Ovary (tissue), 9 donors: Measurements from ENCODE around the gene DDIT3. TPM values are rescaled to one million over a fixed set of nuclear protein-coding genes. Genes with fewer than 3 reads are reported as not detected.
"Not testable (repeated sequence)": the region's sequence is repeated elsewhere in the genome, so short reads cannot be mapped to it uniquely, and the experiment has no call there.

Source experiments
- DNase-seq, 5 donors: peaks; one replicate each; pipeline ENCODE4 v3.0.0-alpha.2; 2019 to 2020
- H3K27ac ChIP-seq, 2 donors: fragments of 200-600 bp; one replicate each; pipeline versions ENCODE4 v1.5.1 to v1.8.0; 2019 to 2022
- H3K27me3 ChIP-seq: fragments of 200-600 bp; one replicate; pipeline ENCODE4 v1.8.0; 2022
- H3K36me3 ChIP-seq: fragments of 200-600 bp; sonication (generic); one replicate; pipeline ENCODE4 v1.5.1; 2019
- H3K4me1 ChIP-seq: one replicate; pipeline ENCODE4 v1.8.1; 2013; ENCODE audit warnings: mild to moderate bottlenecking, moderate library complexity; ENCODE audit not compliant: insufficient read depth
- H3K4me3 ChIP-seq: fragments of 200-600 bp; sonication (generic); one replicate; pipeline ENCODE4 v1.5.1; 2017
- H3K9me3 ChIP-seq, 2 donors: fragments of 200-600 bp in 1 of 2; sonication (generic) in 1 of 2; one replicate each; pipeline versions ENCODE4 v1.5.1 to v1.8.1; 2013 to 2019; ENCODE audit warnings: mild to moderate bottlenecking in 1 of 2, moderate library complexity in 1 of 2
- CTCF ChIP-seq, 3 donors: fragments of 450-650 bp in 2 of 3; fragments of 200-600 bp in 1 of 3; IDR thresholded peaks; one replicate each; pipeline versions ENCODE4 v1.5.1 to v1.8.0; 2016 to 2022; ENCODE audit warnings: antibody characterized with exemption in 3 of 3, mild to moderate bottlenecking in 1 of 3
- EP300 ChIP-seq: sonication (generic); formaldehyde crosslinking; IDR thresholded peaks from one replicate; pipeline ENCODE4 v1.6.1; 2017; ENCODE audit warnings: antibody characterized with exemption
- POLR2A ChIP-seq: fragments of 450-650 bp; IDR thresholded peaks from one replicate; pipeline ENCODE4 v1.6.1; 2017; ENCODE audit warnings: antibody characterized with exemption, mild to moderate bottlenecking, moderate library complexity
- WGBS, 3 donors: extraction: QIAGEN DNeasy Blood & Tissue Kit in 1 of 3; methylation state at CpG; one replicate each; pipeline versions ENCODE4 v1.1.5 to v1.1.7; 2013 to 2017; 5-methylcytosine and 5-hydroxymethylcytosine counted together
- intact Hi-C, 4 donors: fragments of 100-400 bp; cut with DNase I; formaldehyde crosslinking; loops; one replicate each; pipeline versions ENCODE4 v1.11.0 to v1.15.1; 2022 to 2023
- polyA plus RNA-seq, 2 donors: library from polyadenylated mRNA; stranded (reverse); fragments of 200-250 nt in 1 of 2; fragments of 350-450 nt in 1 of 2; fragmentation: Illumina TruSeq in 1 of 2; extraction: RNeasy Lipid Tissue Mini Kit (QIAGEN cat#74804) in 1 of 2; gene quantifications; one replicate each; pipeline ENCODE4 v1.2.3, GENCODE V29; 2013 to 2014
- total RNA-seq, 7 donors: library from RNA; depleted of rRNA in 2 of 7; stranded (reverse); fragments of >200 nt in 2 of 7; fragmentation: NEBNext Ultra II Directional in 3 of 7; extraction: Animal tissue kit (Norgen Biotek cat#: 25700) in 3 of 7; gene quantifications; one replicate each; pipeline versions ENCODE4 v1.1.0 to v1.2.4, GENCODE V29; 2016 to 2023
- donor health status: DM: no; HTN: no; CAD: no; lungs with moderate emphysema.
- donor health status: DM: no; HTN: no; CAD: no.
- donor health status: Bipolar disorder and iron deficiency.
- donor health status: DM: yes; HTN: yes; CAD: no.
- donor health status: DM: no; HTN: no; CAD: no.
- donor health status: DM: yes; HTN: yes; CAD: no.

DDIT3 gene
- total and polyA plus RNA-seq, 9 donors: 22.1 to 84.9 (median 29.3) TPM

DNA sequence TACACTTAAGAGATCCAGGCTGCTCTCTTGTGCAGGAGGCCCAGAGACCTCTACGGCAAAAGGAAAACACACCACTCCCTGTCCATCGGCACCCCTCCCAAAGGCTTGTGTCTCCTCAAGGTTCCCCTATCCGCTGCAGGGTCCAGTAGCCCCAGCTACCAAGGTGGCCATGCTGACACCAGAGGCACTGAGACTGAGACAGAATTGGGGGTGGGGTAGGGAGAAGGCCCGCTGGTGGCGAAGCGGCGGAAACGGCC, 590 bp downstream of the DDIT3 start:
- peak in 1 of 5 donors; percentile 69 for DNase-seq
- 1 to 4% (median 1%) methylated on average over 8 of the region's 8 CpGs for WGBS, 3 donors
- Histone ChIP-seq H3K36me3 (no peaks in the 10 kb centered on the region), H3K9me3 (no peaks in the 10 kb centered on the region), H3K27me3 (no peaks in the 10 kb centered on the region), H3K27ac (peak overlapping the region; percentile 93 to 97), H3K4me3 (peak overlapping the region; percentile 85), H3K4me1 (peaks cover 16% of the 10 kb centered on the region)
- intact Hi-C loops: loop anchor here in 1 of 4 donors (5.0 kb wide), 1 partner anchor 93 kb away; the partner anchor contains the start of gene ARHGEF25
- no peak for TF ChIP-seq POLR2A
- TF ChIP-seq CTCF (IDR thresholded peaks at IDR 0.05): no peak
- TF ChIP-seq EP300: no peak

- intact Hi-C loops: no loop called here
- peak in 2 of 5 donors; percentile 58 to 59 for DNase-seq
- TF ChIP-seq EP300 (no peak), CTCF (IDR thresholded peaks at IDR 0.05) (no peak), POLR2A (no peak)
- H3K9me3 ChIP-seq: no peaks in the 10 kb centered on the region
- peak overlapping the region; percentile 93 to 97 for H3K27ac ChIP-seq
- peak overlapping the region; percentile 85 for H3K4me3 ChIP-seq
- peaks cover 16% of the 10 kb centered on the region for H3K4me1 ChIP-seq
- WGBS, 3 donors: 25 to 29% (median 27%) methylated on average over 7 of the region's 7 CpGs
- no peaks in the 10 kb centered on the region for H3K27me3 ChIP-seq
- H3K36me3 ChIP-seq: no peaks in the 10 kb centered on the region
Observed at GRCh38 chr12:57518920-57519795, 1.2 kb downstream of the DDIT3 start.

- DNase-seq: no peak
- Histone ChIP-seq H3K4me1 (peaks cover 9% of the 10 kb centered on the region), H3K9me3 (no peaks in the 10 kb centered on the region), H3K27me3 (no peaks in the 10 kb centered on the region), H3K4me3 (peak overlapping the region; percentile 4), H3K27ac (peak overlapping the region; percentile 29 to 97), H3K36me3 (no peaks in the 10 kb centered on the region)
- TF ChIP-seq EP300: no peak
- no peak for TF ChIP-seq CTCF (IDR thresholded peaks at IDR 0.05)
- TF ChIP-seq POLR2A: no peak
- 60 to 77% (median 69%) methylated on average over 8 of the region's 8 CpGs for WGBS, 3 donors
- intact Hi-C loops: no loop called here
Observed at GRCh38 chr12:57518176-57518919, 2.0 kb downstream of the DDIT3 start.

- DNase-seq, H3K36me3 ChIP-seq, H3K4me3 ChIP-seq, intact Hi-C loops, H3K4me1 ChIP-seq, H3K27me3 ChIP-seq, H3K9me3 ChIP-seq: not testable (repeated sequence)
- peak overlapping the region in 1 of 2 donors; percentile 29 for H3K27ac ChIP-seq
- WGBS, 3 donors: 82 to 88% (median 83%) methylated on average over 10 of the region's 10 CpGs
Observed at GRCh38 chr12:57517718-57518117, 2.6 kb downstream of the DDIT3 start.

DNA sequence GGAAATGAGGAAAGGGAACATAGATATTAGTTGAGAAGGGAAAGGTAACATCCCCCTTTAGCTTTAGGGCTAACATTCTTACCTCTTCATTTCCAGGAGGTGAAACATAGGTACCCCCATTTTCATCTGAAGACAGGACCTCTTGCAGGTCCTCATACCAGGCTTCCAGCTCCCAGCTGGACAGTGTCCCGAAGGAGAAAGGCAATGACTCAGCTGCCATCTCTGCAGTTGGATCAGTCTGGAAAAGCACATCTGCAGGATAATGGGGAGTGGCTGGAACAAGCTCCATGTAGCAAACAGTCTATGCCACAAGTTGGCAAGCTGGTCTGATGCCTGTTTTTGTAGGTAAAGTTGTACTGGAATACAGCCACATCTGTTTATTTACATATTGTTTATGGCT, 3.1 kb downstream of the DDIT3 start:
- DNase-seq: no peak
- H3K36me3 ChIP-seq: no peaks in the 10 kb centered on the region
- H3K4me3 ChIP-seq: no peak overlapping the region
- intact Hi-C loops: no loop called here
- no peaks in the 10 kb centered on the region for H3K9me3 ChIP-seq
- 23 to 56% (median 44%) methylated on average over 1 of the region's 1 CpG for WGBS, 3 donors
- H3K27ac ChIP-seq: no peak overlapping the region
- no peaks in the 10 kb centered on the region for H3K27me3 ChIP-seq
- peaks cover 9% of the 10 kb centered on the region for H3K4me1 ChIP-seq
- TF ChIP-seq EP300 (no peak), POLR2A (no peak), CTCF (IDR thresholded peaks at IDR 0.05) (no peak)
